ENCODE results near the gene RNF183. TPM values are rescaled to one million over a fixed set of nuclear protein-coding genes. Genes with fewer than 3 reads are reported as not detected.

Gene RNF183
- total and polyA plus RNA-seq, 9 of the 15 experiments (the other 6 are each of a cell fraction or from before 2014, with no cell fraction given): 0.04 to 2.0 (median 0.16) TPM; not detected in 5

GRCh38 chr9:113340011-113340699 lies 37.0 kb upstream of the RNF183 start, which contains the start of gene WDR31 (continued):
- TF ChIP-seq, protein P1, sequence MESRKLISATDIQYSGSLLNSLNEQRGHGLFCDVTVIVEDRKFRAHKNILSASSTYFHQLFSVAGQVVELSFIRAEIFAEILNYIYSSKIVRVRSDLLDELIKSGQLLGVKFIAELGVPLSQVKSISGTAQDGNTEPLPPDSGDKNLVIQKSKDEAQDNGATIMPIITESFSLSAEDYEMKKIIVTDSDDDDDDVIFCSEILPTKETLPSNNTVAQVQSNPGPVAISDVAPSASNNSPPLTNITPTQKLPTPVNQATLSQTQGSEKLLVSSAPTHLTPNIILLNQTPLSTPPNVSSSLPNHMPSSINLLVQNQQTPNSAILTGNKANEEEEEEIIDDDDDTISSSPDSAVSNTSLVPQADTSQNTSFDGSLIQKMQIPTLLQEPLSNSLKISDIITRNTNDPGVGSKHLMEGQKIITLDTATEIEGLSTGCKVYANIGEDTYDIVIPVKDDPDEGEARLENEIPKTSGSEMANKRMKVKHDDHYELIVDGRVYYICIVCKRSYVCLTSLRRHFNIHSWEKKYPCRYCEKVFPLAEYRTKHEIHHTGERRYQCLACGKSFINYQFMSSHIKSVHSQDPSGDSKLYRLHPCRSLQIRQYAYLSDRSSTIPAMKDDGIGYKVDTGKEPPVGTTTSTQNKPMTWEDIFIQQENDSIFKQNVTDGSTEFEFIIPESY (CRISPR knock-in tag; IDR thresholded peaks at IDR 0.05): 0 out of 2 replicates have a peak, but pooled peaks have one; percentile 18
- TF ChIP-seq TRIM28 (IDR thresholded peaks at IDR 0.05): 0 out of 2 replicates have a peak, but pooled peaks have one; percentile 40
- TF ChIP-seq SIN3B (IDR thresholded peaks at IDR 0.05; ENCODE audit: low read depth): peak; percentile 86; the same call in 1 of the 2 replicates
- TF ChIP-seq SAFB (IDR thresholded peaks at IDR 0.05; ENCODE audit: borderline replicate concordance, low read depth, low read length): no peak
- TF ChIP-seq PPARD (CRISPR knock-in tag; IDR thresholded peaks at IDR 0.05): no peak
- TF ChIP-seq NFYB (IDR thresholded peaks at IDR 0.05; ENCODE audit: extremely low read depth, insufficient read length): no peak
- peak; percentile 93 for TF ChIP-seq ZC3H11A (IDR thresholded peaks at IDR 0.05; ENCODE audit: low read depth, low read length)
- TF ChIP-seq ZNF699 (CRISPR knock-in tag; IDR thresholded peaks at IDR 0.05; ENCODE audit: insufficient replicate concordance): no peak
- no peak for TF ChIP-seq MYBL2 (IDR thresholded peaks at IDR 0.05; ENCODE audit: low read depth)
- TF ChIP-seq MYBL2 (CRISPR knock-in tag; IDR thresholded peaks at IDR 0.05; ENCODE audit: borderline replicate concordance): no peak
- TF ChIP-seq ZNF436 (CRISPR knock-in tag; IDR thresholded peaks at IDR 0.05): no peak
- TF ChIP-seq, protein P2, sequence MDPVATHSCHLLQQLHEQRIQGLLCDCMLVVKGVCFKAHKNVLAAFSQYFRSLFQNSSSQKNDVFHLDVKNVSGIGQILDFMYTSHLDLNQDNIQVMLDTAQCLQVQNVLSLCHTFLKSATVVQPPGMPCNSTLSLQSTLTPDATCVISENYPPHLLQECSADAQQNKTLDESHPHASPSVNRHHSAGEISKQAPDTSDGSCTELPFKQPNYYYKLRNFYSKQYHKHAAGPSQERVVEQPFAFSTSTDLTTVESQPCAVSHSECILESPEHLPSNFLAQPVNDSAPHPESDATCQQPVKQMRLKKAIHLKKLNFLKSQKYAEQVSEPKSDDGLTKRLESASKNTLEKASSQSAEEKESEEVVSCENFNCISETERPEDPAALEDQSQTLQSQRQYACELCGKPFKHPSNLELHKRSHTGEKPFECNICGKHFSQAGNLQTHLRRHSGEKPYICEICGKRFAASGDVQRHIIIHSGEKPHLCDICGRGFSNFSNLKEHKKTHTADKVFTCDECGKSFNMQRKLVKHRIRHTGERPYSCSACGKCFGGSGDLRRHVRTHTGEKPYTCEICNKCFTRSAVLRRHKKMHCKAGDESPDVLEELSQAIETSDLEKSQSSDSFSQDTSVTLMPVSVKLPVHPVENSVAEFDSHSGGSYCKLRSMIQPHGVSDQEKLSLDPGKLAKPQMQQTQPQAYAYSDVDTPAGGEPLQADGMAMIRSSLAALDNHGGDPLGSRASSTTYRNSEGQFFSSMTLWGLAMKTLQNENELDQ (CRISPR knock-in tag; IDR thresholded peaks at IDR 0.05; ENCODE audit: borderline replicate concordance): no peak
- TF ChIP-seq, protein P3, sequence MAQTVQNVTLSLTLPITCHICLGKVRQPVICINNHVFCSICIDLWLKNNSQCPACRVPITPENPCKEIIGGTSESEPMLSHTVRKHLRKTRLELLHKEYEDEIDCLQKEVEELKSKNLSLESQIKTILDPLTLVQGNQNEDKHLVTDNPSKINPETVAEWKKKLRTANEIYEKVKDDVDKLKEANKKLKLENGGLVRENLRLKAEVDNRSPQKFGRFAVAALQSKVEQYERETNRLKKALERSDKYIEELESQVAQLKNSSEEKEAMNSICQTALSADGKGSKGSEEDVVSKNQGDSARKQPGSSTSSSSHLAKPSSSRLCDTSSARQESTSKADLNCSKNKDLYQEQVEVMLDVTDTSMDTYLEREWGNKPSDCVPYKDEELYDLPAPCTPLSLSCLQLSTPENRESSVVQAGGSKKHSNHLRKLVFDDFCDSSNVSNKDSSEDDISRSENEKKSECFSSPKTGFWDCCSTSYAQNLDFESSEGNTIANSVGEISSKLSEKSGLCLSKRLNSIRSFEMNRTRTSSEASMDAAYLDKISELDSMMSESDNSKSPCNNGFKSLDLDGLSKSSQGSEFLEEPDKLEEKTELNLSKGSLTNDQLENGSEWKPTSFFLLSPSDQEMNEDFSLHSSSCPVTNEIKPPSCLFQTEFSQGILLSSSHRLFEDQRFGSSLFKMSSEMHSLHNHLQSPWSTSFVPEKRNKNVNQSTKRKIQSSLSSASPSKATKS (CRISPR knock-in tag; IDR thresholded peaks at IDR 0.05): no peak
- no peak for TF ChIP-seq RFX5 (IDR thresholded peaks at IDR 0.05; ENCODE audit: low read depth, low read length)
- TF ChIP-seq ZNF395 (CRISPR knock-in tag; IDR thresholded peaks at IDR 0.05): no peak
- peak; percentile 70 for TF ChIP-seq ATF7 (IDR thresholded peaks at IDR 0.05)
- peak; percentile 92 for TF ChIP-seq GABPA (tag; conservative IDR thresholded peaks at IDR 0.05; ENCODE audit: low read depth)
- TF ChIP-seq ELF2 (CRISPR knock-in tag; IDR thresholded peaks at IDR 0.05): no peak; the same call in 1 of the 2 replicates
- TF ChIP-seq ERF (CRISPR knock-in tag; IDR thresholded peaks at IDR 0.05): no peak
